GM12892 (cell line): ENCODE measurements around the gene LIFR.

Experiments
- POLR2A ChIP-seq: IDR thresholded peaks from 2 replicates; pipeline ENCODE4 v1.6.1; 2011; ENCODE audit warnings: low read depth, low read length, control low read depth
- POLR2AphosphoS5 ChIP-seq: IDR thresholded peaks from 2 replicates; pipeline ENCODE4 v1.6.1; 2011; ENCODE audit warnings: low read depth, low read length, control low read depth
- TAF1 ChIP-seq: IDR thresholded peaks from 2 replicates; pipeline ENCODE4 v1.6.1; 2011; ENCODE audit warnings: low read depth, mild to moderate bottlenecking, control low read depth, low read length, borderline replicate concordance

- TF ChIP-seq POLR2A, result no peak
- TF ChIP-seq POLR2AphosphoS5, result peak; percentile 44; the same call in 1 of the 2 replicates
- no peak for TF ChIP-seq TAF1
Measured at GRCh38 chr5:38453506-38453905, 102.9 kb downstream of the LIFR start.
